ENCODE results near the gene CCDC192.

DNA sequence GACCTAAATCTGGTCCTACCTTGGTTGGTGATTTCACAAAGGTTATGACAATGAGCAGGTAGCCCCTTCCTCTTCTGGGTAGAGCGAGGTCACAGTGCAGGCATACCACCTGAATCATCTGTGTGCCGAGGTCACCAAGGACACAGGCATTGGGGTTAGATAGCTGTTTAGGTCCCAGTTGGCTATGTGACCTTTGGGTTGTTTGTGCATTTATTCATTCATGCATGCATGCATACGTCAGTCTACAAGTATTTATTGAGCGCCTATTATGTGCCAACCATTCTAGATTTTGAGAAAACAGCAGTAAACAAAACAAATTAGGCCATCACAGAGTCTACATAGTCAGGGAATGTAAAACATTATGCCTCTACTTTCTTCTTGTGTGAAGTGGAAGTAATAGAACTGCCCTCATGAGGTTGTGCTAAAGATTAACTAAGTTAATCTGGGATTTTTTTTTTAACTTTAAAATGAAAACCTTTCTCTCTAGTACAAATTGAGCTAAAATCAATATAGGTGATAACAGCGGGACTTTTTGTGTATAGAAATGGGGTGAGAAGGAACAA, 275.6 kb downstream of the CCDC192 start:
- TF ChIP-seq EZH2phosphoT487 (IDR thresholded peaks at IDR 0.05; ENCODE audit: borderline replicate concordance, low read length) = no peak
- TF ChIP-seq, protein P1, sequence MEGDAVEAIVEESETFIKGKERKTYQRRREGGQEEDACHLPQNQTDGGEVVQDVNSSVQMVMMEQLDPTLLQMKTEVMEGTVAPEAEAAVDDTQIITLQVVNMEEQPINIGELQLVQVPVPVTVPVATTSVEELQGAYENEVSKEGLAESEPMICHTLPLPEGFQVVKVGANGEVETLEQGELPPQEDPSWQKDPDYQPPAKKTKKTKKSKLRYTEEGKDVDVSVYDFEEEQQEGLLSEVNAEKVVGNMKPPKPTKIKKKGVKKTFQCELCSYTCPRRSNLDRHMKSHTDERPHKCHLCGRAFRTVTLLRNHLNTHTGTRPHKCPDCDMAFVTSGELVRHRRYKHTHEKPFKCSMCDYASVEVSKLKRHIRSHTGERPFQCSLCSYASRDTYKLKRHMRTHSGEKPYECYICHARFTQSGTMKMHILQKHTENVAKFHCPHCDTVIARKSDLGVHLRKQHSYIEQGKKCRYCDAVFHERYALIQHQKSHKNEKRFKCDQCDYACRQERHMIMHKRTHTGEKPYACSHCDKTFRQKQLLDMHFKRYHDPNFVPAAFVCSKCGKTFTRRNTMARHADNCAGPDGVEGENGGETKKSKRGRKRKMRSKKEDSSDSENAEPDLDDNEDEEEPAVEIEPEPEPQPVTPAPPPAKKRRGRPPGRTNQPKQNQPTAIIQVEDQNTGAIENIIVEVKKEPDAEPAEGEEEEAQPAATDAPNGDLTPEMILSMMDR (IDR thresholded peaks at IDR 0.05; ENCODE audit: low read depth, low read length, poor library complexity, severe bottlenecking) = no peak
